ENCODE measurements around the gene TRIM16.
"Not testable (repeated sequence)": the region's sequence is repeated elsewhere in the genome, so short reads cannot be mapped to it uniquely, and the experiment has no call there.

The TRIM16 gene

GRCh38 chr17:15683824-15684478 is at the start of gene TRIM16:
Gene TRIM16, minus strand, starts transcription at chr17:15684311. Its CDS starts 32,702 bp downstream, at chr17:15651609.
- DNase-seq: peak; percentile 91

GRCh38 chr17:15733174-15733789 is 49.2 kb upstream of the TRIM16 start:
- not testable (repeated sequence) for DNase-seq

- DNase-seq: not testable (repeated sequence)
Observed at GRCh38 chr17:15731900-15732299, 47.8 kb upstream of the TRIM16 start, which contains the start of gene TBC1D26. Gene TBC1D26, plus strand, starts transcription at chr17:15732283. Its CDS starts 3,066 bp downstream, at chr17:15735349.

- DNase-seq: not testable (repeated sequence)
Observed at GRCh38 chr17:15730535-15730934, 46.4 kb upstream of the TRIM16 start.

- DNase-seq: not testable (repeated sequence)
Observed at GRCh38 chr17:15716601-15717563, 32.8 kb upstream of the TRIM16 start.

- not testable (repeated sequence) for DNase-seq
Observed at GRCh38 chr17:15708879-15709278, 24.8 kb upstream of the TRIM16 start.

- DNase-seq: not testable (repeated sequence)
Observed at GRCh38 chr17:15704813-15705212, 20.7 kb upstream of the TRIM16 start.

- not testable (repeated sequence) for DNase-seq
Observed at GRCh38 chr17:15704239-15704638, 20.1 kb upstream of the TRIM16 start.

- DNase-seq: not testable (repeated sequence)
Observed at GRCh38 chr17:15699937-15700336, 15.8 kb upstream of the TRIM16 start.

GRCh38 chr17:15699413-15699924 is 15.4 kb upstream of the TRIM16 start, which contains the start of gene ZNF286A:
Gene ZNF286A, plus strand, starts transcription at chr17:15699752. Its CDS starts 578 bp downstream, at chr17:15700330.
- peak; percentile 94 for DNase-seq

- not testable (repeated sequence) for DNase-seq
Observed at GRCh38 chr17:15698967-15699366, 14.9 kb upstream of the TRIM16 start.

- not testable (repeated sequence) for DNase-seq
Observed at GRCh38 chr17:15687494-15687893, 3.4 kb upstream of the TRIM16 start.

- DNase-seq: not testable (repeated sequence)
Observed at GRCh38 chr17:15683135-15683534, 976 bp downstream of the TRIM16 start.

- not testable (repeated sequence) for DNase-seq
Observed at GRCh38 chr17:15675991-15676390, 8.1 kb downstream of the TRIM16 start.

GRCh38 chr17:15674640-15675039 is 9.5 kb downstream of the TRIM16 start:
- not testable (repeated sequence) for DNase-seq

- DNase-seq: not testable (repeated sequence)
Observed at GRCh38 chr17:15669526-15669925, 14.6 kb downstream of the TRIM16 start.

- DNase-seq: no peak
Observed at GRCh38 chr17:15663691-15664090, 20.4 kb downstream of the TRIM16 start.

- no peak for DNase-seq
Observed at GRCh38 chr17:15663176-15663575, 20.9 kb downstream of the TRIM16 start.

GRCh38 chr17:15662681-15663080 is 21.4 kb downstream of the TRIM16 start:
- DNase-seq: no peak

- DNase-seq: no peak
Observed at GRCh38 chr17:15660077-15660476, 24.0 kb downstream of the TRIM16 start.

GRCh38 chr17:15659663-15660062 is 24.4 kb downstream of the TRIM16 start:
- no peak for DNase-seq

GRCh38 chr17:15659236-15659635 is 24.9 kb downstream of the TRIM16 start:
- DNase-seq: no peak

- DNase-seq: no peak
Observed at GRCh38 chr17:15658296-15658695, 25.8 kb downstream of the TRIM16 start.

All from activated CD8-positive, alpha-beta memory T cell treated with anti-CD3 and anti-CD28 coated beads for 24 hours (primary cell).